WTC11 (cell line): ENCODE measurements around the gene ZSCAN20.

ENCODE experiments used
- ELF4 ChIP-seq: sonication (generic); formaldehyde crosslinking; IDR thresholded peaks from 2 replicates; pipeline ENCODE4 v1.8.1; 2022; ENCODE audit warnings: low read depth, mild to moderate bottlenecking, moderate library complexity, missing genetic modification reagents
- ESRRA ChIP-seq: sonication (generic); formaldehyde crosslinking; IDR thresholded peaks from 2 replicates; pipeline ENCODE4 v1.8.1; 2022; ENCODE audit warnings: mild to moderate bottlenecking, missing genetic modification reagents, borderline replicate concordance
- ZNF416 ChIP-seq: fragments of 250-450 bp; sonication (Bioruptor Pico); IDR thresholded peaks from 2 replicates; pipeline ENCODE4 v1.9.0; 2021; ENCODE audit warnings: mild to moderate bottlenecking, inconsistent platforms
- TF ChIP-seq, protein P1 (sequence below): fragments of 200-600 bp; IDR thresholded peaks from 2 replicates; pipeline ENCODE4 v1.8.0; 2022; ENCODE audit warnings: antibody characterized with exemption
- TF ChIP-seq, protein P2 (sequence below): sonication (generic); formaldehyde crosslinking; IDR thresholded peaks from 2 replicates; pipeline ENCODE4 v1.8.1; 2023; ENCODE audit warnings: mild to moderate bottlenecking, missing genetic modification reagents, moderate library complexity
- TF ChIP-seq, protein P3 (sequence below): sonication (generic); formaldehyde crosslinking; IDR thresholded peaks from 2 replicates; pipeline ENCODE4 v1.8.1; 2023; ENCODE audit warnings: mild to moderate bottlenecking, missing genetic modification reagents, borderline replicate concordance
- TF ChIP-seq, protein P4 (sequence below): sonication (generic); formaldehyde crosslinking; IDR thresholded peaks from 2 replicates; pipeline ENCODE4 v1.8.0; 2023; ENCODE audit warnings: missing genetic modification reagents
- TF ChIP-seq, protein P5 (sequence below): fragments of 250-450 bp; sonication (Bioruptor Pico); IDR thresholded peaks from 2 replicates; pipeline ENCODE4 v1.9.0; 2021; ENCODE audit warnings: moderate library complexity, mild to moderate bottlenecking, inconsistent platforms, borderline replicate concordance

DNA sequence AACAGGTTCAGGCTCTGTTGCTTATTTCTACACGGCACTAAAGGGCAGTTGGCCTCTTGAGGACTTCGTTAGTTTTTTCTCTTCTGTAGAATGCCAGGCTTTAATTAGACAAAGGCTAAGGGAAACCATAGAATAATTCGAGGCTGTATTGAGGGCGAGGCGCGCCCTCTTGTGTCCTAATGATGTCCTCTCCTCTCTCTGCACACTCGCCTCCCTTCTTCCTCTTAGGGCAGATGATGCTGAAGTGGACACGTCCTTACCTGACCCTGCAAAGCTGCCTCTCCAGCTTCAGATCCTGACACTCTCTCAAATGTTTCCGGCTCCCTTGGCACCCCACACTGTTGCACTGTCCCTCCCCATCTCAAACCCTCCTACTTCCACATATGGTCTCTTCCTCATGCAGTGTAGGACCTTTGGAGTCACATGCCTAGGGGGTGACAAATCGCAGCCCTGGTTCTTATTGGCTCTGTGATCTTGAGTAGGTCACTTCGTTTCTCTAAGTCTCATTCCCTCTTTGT lies 1.9 kb upstream of the ZSCAN20 start:
- TF ChIP-seq, protein P1, sequence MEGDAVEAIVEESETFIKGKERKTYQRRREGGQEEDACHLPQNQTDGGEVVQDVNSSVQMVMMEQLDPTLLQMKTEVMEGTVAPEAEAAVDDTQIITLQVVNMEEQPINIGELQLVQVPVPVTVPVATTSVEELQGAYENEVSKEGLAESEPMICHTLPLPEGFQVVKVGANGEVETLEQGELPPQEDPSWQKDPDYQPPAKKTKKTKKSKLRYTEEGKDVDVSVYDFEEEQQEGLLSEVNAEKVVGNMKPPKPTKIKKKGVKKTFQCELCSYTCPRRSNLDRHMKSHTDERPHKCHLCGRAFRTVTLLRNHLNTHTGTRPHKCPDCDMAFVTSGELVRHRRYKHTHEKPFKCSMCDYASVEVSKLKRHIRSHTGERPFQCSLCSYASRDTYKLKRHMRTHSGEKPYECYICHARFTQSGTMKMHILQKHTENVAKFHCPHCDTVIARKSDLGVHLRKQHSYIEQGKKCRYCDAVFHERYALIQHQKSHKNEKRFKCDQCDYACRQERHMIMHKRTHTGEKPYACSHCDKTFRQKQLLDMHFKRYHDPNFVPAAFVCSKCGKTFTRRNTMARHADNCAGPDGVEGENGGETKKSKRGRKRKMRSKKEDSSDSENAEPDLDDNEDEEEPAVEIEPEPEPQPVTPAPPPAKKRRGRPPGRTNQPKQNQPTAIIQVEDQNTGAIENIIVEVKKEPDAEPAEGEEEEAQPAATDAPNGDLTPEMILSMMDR: peak; percentile 47
- TF ChIP-seq, protein P2, sequence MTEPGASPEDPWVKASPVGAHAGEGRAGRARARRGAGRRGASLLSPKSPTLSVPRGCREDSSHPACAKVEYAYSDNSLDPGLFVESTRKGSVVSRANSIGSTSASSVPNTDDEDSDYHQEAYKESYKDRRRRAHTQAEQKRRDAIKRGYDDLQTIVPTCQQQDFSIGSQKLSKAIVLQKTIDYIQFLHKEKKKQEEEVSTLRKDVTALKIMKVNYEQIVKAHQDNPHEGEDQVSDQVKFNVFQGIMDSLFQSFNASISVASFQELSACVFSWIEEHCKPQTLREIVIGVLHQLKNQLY (CRISPR knock-in tag): no peak
- TF ChIP-seq, protein P3, sequence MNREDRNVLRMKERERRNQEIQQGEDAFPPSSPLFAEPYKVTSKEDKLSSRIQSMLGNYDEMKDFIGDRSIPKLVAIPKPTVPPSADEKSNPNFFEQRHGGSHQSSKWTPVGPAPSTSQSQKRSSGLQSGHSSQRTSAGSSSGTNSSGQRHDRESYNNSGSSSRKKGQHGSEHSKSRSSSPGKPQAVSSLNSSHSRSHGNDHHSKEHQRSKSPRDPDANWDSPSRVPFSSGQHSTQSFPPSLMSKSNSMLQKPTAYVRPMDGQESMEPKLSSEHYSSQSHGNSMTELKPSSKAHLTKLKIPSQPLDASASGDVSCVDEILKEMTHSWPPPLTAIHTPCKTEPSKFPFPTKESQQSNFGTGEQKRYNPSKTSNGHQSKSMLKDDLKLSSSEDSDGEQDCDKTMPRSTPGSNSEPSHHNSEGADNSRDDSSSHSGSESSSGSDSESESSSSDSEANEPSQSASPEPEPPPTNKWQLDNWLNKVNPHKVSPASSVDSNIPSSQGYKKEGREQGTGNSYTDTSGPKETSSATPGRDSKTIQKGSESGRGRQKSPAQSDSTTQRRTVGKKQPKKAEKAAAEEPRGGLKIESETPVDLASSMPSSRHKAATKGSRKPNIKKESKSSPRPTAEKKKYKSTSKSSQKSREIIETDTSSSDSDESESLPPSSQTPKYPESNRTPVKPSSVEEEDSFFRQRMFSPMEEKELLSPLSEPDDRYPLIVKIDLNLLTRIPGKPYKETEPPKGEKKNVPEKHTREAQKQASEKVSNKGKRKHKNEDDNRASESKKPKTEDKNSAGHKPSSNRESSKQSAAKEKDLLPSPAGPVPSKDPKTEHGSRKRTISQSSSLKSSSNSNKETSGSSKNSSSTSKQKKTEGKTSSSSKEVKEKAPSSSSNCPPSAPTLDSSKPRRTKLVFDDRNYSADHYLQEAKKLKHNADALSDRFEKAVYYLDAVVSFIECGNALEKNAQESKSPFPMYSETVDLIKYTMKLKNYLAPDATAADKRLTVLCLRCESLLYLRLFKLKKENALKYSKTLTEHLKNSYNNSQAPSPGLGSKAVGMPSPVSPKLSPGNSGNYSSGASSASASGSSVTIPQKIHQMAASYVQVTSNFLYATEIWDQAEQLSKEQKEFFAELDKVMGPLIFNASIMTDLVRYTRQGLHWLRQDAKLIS (CRISPR knock-in tag): no peak
- TF ChIP-seq ELF4 (CRISPR knock-in tag) (no peak), ZNF416 (CRISPR knock-in tag) (no peak), ESRRA (CRISPR knock-in tag) (no peak)
- TF ChIP-seq, protein P4, sequence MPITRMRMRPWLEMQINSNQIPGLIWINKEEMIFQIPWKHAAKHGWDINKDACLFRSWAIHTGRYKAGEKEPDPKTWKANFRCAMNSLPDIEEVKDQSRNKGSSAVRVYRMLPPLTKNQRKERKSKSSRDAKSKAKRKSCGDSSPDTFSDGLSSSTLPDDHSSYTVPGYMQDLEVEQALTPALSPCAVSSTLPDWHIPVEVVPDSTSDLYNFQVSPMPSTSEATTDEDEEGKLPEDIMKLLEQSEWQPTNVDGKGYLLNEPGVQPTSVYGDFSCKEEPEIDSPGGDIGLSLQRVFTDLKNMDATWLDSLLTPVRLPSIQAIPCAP (CRISPR knock-in tag): no peak
- TF ChIP-seq, protein P5, sequence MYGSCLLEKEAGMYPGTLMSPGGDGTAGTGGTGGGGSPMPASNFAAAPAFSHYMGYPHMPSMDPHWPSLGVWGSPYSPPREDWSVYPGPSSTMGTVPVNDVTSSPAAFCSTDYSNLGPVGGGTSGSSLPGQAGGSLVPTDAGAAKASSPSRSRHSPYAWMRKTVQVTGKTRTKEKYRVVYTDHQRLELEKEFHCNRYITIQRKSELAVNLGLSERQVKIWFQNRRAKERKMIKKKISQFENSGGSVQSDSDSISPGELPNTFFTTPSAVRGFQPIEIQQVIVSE (CRISPR knock-in tag): no peak
